A549 (cell line): ENCODE results near the gene AUTS2. TPM values are rescaled to one million over a fixed set of nuclear protein-coding genes. Genes with fewer than 3 reads are reported as not detected.
A peak's percentile ranks its signal among the peaks of the same experiment; 100 is the strongest.
"Not testable (repeated sequence)": the region's sequence is repeated elsewhere in the genome, so short reads cannot be mapped to it uniquely, and the experiment has no call there.

Source experiments
- ATAC-seq, 2 experiments: fragments of 200-7000 bp in 1 of 2; fragments of >200 bp in 1 of 2; cut with Nextera tagmentation in 1 of 2; cut with Tn5 transposase in 1 of 2; 3 replicates each; pipeline versions ENCODE4 v1.8.0 to v1.9.1; 2018 to 2020; ENCODE audit warnings: mild to moderate bottlenecking in 1 of 2, moderate library complexity in 1 of 2
- CTCF ChIA-PET: fragments of 300-600 bp; sonication (Branson Sonifier 250); formaldehyde crosslinking; extraction: SDS; loops from one replicate; lab custom pipeline; 2021; ENCODE audit warnings: antibody characterized with exemption, inconsistent platforms; lab: Yijun Ruan, JAX
- POLR2A ChIA-PET: fragments of 350-600 bp; formaldehyde crosslinking; extraction: SDS; loops from one replicate; lab custom pipeline; 2021; ENCODE audit warnings: antibody characterized with exemption, inconsistent platforms; lab: Yijun Ruan, JAX
- DNase-seq, 2 experiments: peaks; one replicate each; pipeline versions ENCODE4 v3.0.0 to v3.0.0-alpha.2; 2011 to 2016; ENCODE audit warnings: low read depth in 1 of 2, low spot score in 1 of 2
- FAIRE-seq: peaks from 2 replicates; lab custom pipeline; 2011; peaks lifted over from hg19 to GRCh38; lab: Jason Lieb, UNC
- H3K27ac ChIP-seq, 2 experiments: fragments of >200 bp; sonication (Bioruptor Twin); formaldehyde crosslinking; 3 replicates each; pipeline ENCODE4 v1.5.1; 2016 to 2017
- H3K4me1 ChIP-seq: fragments of >200 bp; sonication (Bioruptor Twin); formaldehyde crosslinking; 3 replicates; pipeline ENCODE4 v1.6.1; 2016
- H3K4me2 ChIP-seq: fragments of >200 bp; sonication (Bioruptor Twin); formaldehyde crosslinking; 3 replicates; pipeline ENCODE4 v1.6.1; 2016
- H3K4me3 ChIP-seq: fragments of >200 bp; sonication (Bioruptor Twin); formaldehyde crosslinking; 3 replicates; pipeline ENCODE4 v1.5.1; 2016
- H3K9me3 ChIP-seq: fragments of >200 bp; sonication (Bioruptor Twin); formaldehyde crosslinking; 3 replicates; pipeline ENCODE4 v1.6.1; 2016
- ATOH8 ChIP-seq: fragments of 250-450 bp; sonication (Bioruptor Pico); IDR thresholded peaks from 2 replicates; pipeline ENCODE4 v1.5.0; 2020; ENCODE audit warnings: low read depth, mild to moderate bottlenecking, moderate library complexity
- HEYL ChIP-seq: fragments of 250-450 bp; sonication (Bioruptor Pico); IDR thresholded peaks from 2 replicates; pipeline ENCODE4 v1.8.0; 2021; ENCODE audit warnings: mild to moderate bottlenecking, moderate library complexity
- KDM5A ChIP-seq: fragments of 200-600 bp; sonication (generic); IDR thresholded peaks from 2 replicates; pipeline ENCODE4 v1.6.1; 2016; ENCODE audit warnings: antibody characterized with exemption, mild to moderate bottlenecking
- PHF8 ChIP-seq: fragments of 200-600 bp; sonication (generic); IDR thresholded peaks from 2 replicates; pipeline ENCODE4 v1.6.1; 2016; ENCODE audit warnings: low read depth, mild to moderate bottlenecking, antibody characterized with exemption, moderate library complexity, borderline replicate concordance
- REST ChIP-seq: fragments of 200-600 bp; sonication (generic); IDR thresholded peaks from 2 replicates; pipeline ENCODE4 v1.6.1; 2016; ENCODE audit warnings: antibody characterized with exemption, mild to moderate bottlenecking, moderate library complexity
- SMC3 ChIP-seq: fragments of >200 bp; sonication (Bioruptor Twin); formaldehyde crosslinking; IDR thresholded peaks from 3 replicates; pipeline ENCODE4 v1.6.1; 2018; ENCODE audit warnings: inconsistent platforms
- ZC3H11A ChIP-seq: fragments of 450-650 bp; IDR thresholded peaks from 2 replicates; pipeline ENCODE4 v1.6.1; 2014; ENCODE audit warnings: antibody characterized with exemption, mild to moderate bottlenecking
- ZFP36 ChIP-seq: fragments of 450-650 bp; IDR thresholded peaks from 2 replicates; pipeline ENCODE4 v1.6.1; 2014; ENCODE audit warnings: borderline replicate concordance; ENCODE audit not compliant: partially characterized antibody
- ZSCAN20 ChIP-seq: fragments of 250-450 bp; sonication (Bioruptor Pico); IDR thresholded peaks from 2 replicates; pipeline ENCODE4 v1.8.0; 2022; ENCODE audit warnings: mild to moderate bottlenecking, moderate library complexity
- WGBS: methylation state at CpG from one replicate; pipeline ENCODE4 v1.1.6; 2017; ENCODE audit errors: missing lambda C conversion rate; 5-methylcytosine and 5-hydroxymethylcytosine counted together
- polyA plus RNA-seq, 4 experiments: library from polyadenylated mRNA; depleted of rRNA in 3 of 4; stranded (reverse); fragments of >200 nt; fragmentation: RNase III in 1 of 4; extraction: RNeasy Plus Mini Kit Qiagen cat#74134 plus additional on column Dnase treatment in 1 of 4; gene quantifications; 2 replicates in 3 of 4; 3 replicates in 1 of 4; pipeline ENCODE4 v1.2.3, GENCODE V29; 2011 to 2017

Gene AUTS2
- polyA plus RNA-seq, 2 of the 4 experiments (the other 2 are of a cell fraction) = 1.6 to 3.6 TPM

DNA sequence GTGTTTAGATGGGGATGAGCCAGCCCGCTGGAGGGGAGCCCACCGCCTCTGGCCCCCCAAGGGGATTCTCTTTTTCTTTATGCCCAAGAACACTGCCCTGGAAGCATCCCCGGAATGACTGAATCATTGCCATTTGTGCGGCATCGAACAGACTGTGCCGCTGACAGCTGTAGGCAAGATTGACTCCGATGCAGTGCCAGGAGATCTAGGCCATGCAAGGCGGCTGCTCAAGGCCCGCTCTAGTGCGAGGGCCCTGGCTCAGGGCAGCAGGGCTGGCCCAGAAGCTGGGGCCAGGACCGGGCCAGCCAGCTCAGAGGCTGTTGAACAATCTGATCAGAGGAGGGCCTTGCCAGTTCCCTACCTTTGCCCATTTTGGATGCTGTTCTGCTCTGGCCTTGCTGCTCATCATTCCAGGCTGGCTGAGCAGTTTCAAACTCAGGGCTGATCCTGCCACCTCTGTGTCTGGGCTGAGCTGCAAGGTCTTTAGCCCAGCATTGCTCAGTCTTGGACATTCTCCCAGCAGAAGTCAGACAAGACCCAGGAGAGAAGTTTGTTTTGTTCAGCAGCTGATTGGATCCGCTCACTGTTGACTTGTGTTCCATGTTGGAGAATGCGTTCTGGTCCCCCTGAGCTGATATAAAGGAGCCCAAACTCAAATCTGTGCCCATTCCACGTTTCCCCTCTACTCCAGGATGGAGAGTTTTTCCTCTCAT, 1048.4 kb downstream of the AUTS2 start:
- no peaks in the 10 kb centered on the region for H3K4me1 ChIP-seq
- 47% methylated on average over 13 of the region's 14 CpGs for WGBS
- POLR2A ChIA-PET = no interaction called here
- no peak for FAIRE-seq
- no peak for ATAC-seq
- no peak overlapping the region for H3K4me2 ChIP-seq
- TF ChIP-seq ATOH8 (CRISPR knock-in tag) (no peak), HEYL (CRISPR knock-in tag) (no peak)
- TF ChIP-seq, all 56 proteins: peak for 0
- DNase-seq = no peak
- CTCF ChIA-PET = no interaction called here
- no peak overlapping the region for H3K4me3 ChIP-seq
- no peak overlapping the region for H3K27ac ChIP-seq
- H3K9me3 ChIP-seq = no peaks in the 10 kb centered on the region

DNA sequence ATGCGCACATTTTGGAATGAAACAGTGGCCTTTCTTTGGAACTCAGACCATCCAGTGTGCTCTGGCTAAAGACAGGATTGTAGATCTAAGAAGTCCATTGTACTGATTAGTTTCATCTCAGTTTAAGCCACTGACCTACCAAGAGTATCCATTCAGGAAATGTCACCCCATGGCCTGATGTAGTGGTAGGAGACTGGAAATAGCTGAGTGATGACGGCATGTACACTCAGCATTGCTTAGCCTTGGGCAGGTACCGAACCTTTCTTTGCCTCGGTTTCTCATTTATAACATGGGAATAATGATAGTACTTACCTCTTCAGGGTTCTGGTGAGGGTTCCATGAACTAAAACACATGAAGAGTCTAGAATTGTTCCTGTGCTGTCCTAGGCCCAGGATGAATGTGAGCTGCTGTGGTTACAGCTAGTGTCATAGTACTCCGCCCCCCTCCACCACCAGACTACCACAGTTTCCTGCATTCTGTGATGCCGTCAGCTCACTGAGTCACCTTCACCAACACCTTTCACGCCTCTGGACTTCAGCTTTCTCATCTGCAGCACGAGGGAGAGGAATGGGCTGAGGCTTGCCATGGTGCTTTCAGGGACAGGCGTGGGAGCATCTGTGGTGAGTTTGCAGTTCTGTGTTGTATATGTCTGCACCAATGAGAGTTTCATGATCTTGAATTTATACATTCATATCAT, 1049.7 kb downstream of the AUTS2 start:
- ATAC-seq (no peak), FAIRE-seq (no peak), DNase-seq (no peak)
- CTCF ChIA-PET = interaction anchor here (1.0 to 1.7 kb wide), 2 partner anchors 50 to 53 kb away, joined by 3 to 5 read pairs; no protein-coding TSS in a partner anchor
- Histone ChIP-seq H3K9me3 (no peaks in the 10 kb centered on the region), H3K4me1 (no peaks in the 10 kb centered on the region), H3K4me3 (no peak overlapping the region), H3K27ac (no peak overlapping the region), H3K4me2 (no peak overlapping the region)
- no peak for TF ChIP-seq KDM5A
- POLR2A ChIA-PET = no interaction called here
- 46% methylated on average over 9 of the region's 9 CpGs for WGBS

DNA sequence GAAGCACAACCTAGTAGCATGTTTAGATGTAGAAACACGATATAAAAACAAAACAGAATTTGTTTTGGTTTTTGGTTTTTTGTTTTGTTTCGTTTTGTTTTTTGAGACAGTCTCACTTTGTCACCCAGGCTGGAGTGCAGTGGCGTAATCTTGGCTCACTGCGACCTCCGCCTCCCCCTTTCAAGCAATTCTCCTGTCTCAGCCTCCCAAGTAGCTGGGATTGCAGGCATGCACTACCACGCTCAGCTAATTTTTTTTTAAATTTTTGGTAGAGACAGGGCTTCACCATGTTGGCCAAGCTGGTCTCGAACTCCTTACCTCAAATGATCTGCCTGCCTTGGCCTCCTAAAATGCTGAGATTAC, 1050.2 kb downstream of the AUTS2 start:
- FAIRE-seq, H3K27ac ChIP-seq, POLR2A ChIA-PET, H3K9me3 ChIP-seq, H3K4me1 ChIP-seq, H3K4me3 ChIP-seq, ATAC-seq, DNase-seq, H3K4me2 ChIP-seq: not testable (repeated sequence)
- WGBS = 39% methylated on average over 7 of the region's 7 CpGs
- CTCF ChIA-PET = interaction anchor here (1.0 to 1.7 kb wide), 2 partner anchors 50 to 54 kb away, joined by 3 to 5 read pairs; no protein-coding TSS in a partner anchor

DNA sequence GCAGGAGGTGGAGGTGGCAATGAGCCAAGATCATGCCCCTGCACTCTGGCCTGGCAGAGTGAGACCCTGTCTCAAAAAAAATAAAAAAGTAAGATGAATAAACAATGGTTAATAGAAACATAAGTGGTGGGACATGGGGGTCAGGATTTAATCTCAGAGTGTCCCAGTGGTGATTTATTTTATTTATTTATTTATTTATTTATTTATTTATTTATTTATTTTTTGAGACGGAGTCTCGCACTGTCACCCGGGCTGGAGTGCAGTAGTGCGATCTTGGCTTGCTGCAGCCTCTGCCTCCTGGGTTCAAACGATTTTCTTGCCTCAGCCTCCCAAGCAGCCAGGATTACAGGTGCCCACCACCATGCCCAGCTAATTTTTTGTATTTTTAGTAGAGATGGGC, 1051.0 kb downstream of the AUTS2 start:
- CTCF ChIA-PET = no interaction called here
- TF ChIP-seq ZFP36 = no peak
- TF ChIP-seq ZC3H11A = peak; percentile 49
- H3K9me3 ChIP-seq = no peaks in the 10 kb centered on the region
- no peak overlapping the region for H3K4me3 ChIP-seq
- WGBS = 59% methylated on average over 5 of the region's 5 CpGs
- FAIRE-seq = no peak
- no peak for DNase-seq
- no peaks in the 10 kb centered on the region for H3K4me1 ChIP-seq
- H3K27ac ChIP-seq = no peak overlapping the region
- H3K4me2 ChIP-seq = no peak overlapping the region
- POLR2A ChIA-PET = no interaction called here
- no peak for ATAC-seq

DNA sequence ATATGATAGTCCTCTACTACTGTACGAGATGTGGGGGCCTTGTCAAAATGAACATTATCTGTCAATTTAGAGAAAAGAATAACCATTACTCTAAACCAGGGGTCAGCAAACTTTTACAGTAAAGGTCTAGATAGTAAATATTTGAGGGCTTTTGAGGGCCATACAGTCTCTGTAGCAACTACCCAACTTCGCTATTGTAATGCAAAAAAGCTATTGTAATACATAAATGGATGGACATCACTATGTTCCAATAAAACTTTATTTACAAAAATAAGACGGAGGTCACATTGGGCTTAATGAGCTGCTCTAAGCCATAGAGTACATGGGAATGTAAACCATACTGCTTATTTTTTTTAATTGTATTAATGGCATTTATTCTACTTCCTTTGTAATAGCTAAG, 1055.9 kb downstream of the AUTS2 start:
- FAIRE-seq (no peak), ATAC-seq (no peak), DNase-seq (no peak)
- H3K9me3 ChIP-seq = no peaks in the 10 kb centered on the region
- ChIA-PET POLR2A (no interaction called here), CTCF (no interaction called here)
- no peak for TF ChIP-seq PHF8
- TF ChIP-seq REST = no peak
- no peak for TF ChIP-seq ZSCAN20 (CRISPR knock-in tag)
- no peak for TF ChIP-seq SMC3
- H3K4me1 ChIP-seq = no peaks in the 10 kb centered on the region
- 21% methylated on average over 3 of the region's 3 CpGs for WGBS
- H3K27ac ChIP-seq = no peak overlapping the region
- H3K4me2 ChIP-seq = no peak overlapping the region
- no peak overlapping the region for H3K4me3 ChIP-seq
